HAP-1 (cell line): ENCODE data around the gene NLRP9.

Source experiments
- DNase-seq, 2 experiments: peaks; one replicate each; pipeline ENCODE4 v3.0.0-alpha.2; 2016 to 2020; ENCODE audit warnings: low spot score in 2 of 2
- H3K27me3 ChIP-seq: fragments of 250-450 bp; sonication (Bioruptor Pico); 2 replicates; pipeline ENCODE4 v1.5.1; 2020; ENCODE audit warnings: low read depth, mild to moderate bottlenecking, moderate library complexity
- H3K36me3 ChIP-seq: fragments of 250-450 bp; sonication (Bioruptor Pico); replicated peaks from 2 replicates; pipeline ENCODE4 v1.5.1; 2020; ENCODE audit warnings: mild to moderate bottlenecking
- H3K4me1 ChIP-seq: fragments of 250-450 bp; sonication (Bioruptor Pico); 2 replicates; pipeline ENCODE4 v1.5.1; 2020; ENCODE audit warnings: mild to moderate bottlenecking
- H3K4me3 ChIP-seq: fragments of 250-450 bp; sonication (Bioruptor Pico); 2 replicates; pipeline ENCODE4 v1.5.1; 2020; ENCODE audit warnings: mild to moderate bottlenecking, moderate library complexity
- H3K9me3 ChIP-seq: fragments of 250-450 bp; sonication (Bioruptor Pico); 2 replicates; pipeline ENCODE4 v1.5.1; 2020; ENCODE audit warnings: mild to moderate bottlenecking, moderate library complexity
- in situ Hi-C: fragments of 300-500 bp; cut with MboI; formaldehyde crosslinking; loops from 3 replicates; pipeline ENCODE4 v1.14.3; 2020; ENCODE audit warnings: low sequenced_read_pairs, inconsistent platforms, mixed read lengths

The NLRP9 gene

GRCh38 chr19:55698256-55698655 is 39.9 kb downstream of the NLRP9 start:
- no peaks in the 10 kb centered on the region for H3K9me3 ChIP-seq
- H3K36me3 ChIP-seq, result peaks cover 16% of the 10 kb centered on the region
- DNase-seq, result no peak
- no peaks in the 10 kb centered on the region for H3K27me3 ChIP-seq
- H3K4me3 ChIP-seq, result no peak overlapping the region
- no peaks in the 10 kb centered on the region for H3K4me1 ChIP-seq
- in situ Hi-C loops, result no loop called here

- Histone ChIP-seq H3K4me1 (no peaks in the 10 kb centered on the region), H3K4me3 (no peak overlapping the region), H3K27me3 (no peaks in the 10 kb centered on the region), H3K36me3 (peaks cover 21% of the 10 kb centered on the region), H3K9me3 (no peaks in the 10 kb centered on the region)
- in situ Hi-C loops, result no loop called here
- DNase-seq, result no peak
Measured at GRCh38 chr19:55697698-55698097, 40.5 kb downstream of the NLRP9 start.

DNA sequence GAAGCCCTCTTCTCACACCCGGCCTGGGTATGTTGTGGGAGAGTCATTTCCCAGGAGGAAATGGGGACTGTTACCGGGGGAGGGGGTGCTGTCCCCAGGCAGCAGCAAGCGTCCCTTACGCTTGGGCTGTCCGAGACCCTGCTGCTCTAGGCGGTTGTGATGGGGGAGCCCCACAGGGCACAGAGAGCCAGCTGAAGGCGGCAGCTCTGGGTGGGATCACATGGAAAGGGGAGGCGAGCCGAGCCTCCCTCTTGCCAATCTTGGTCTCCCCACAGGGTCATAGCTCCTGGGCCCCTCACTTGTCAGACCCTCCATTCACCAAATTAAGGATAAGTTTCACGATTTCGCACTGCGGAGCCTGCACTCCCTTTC is 41.1 kb downstream of the NLRP9 start:
- DNase-seq, result no peak
- no peaks in the 10 kb centered on the region for H3K9me3 ChIP-seq
- H3K4me3 ChIP-seq, result no peak overlapping the region
- peaks cover 21% of the 10 kb centered on the region for H3K36me3 ChIP-seq
- H3K4me1 ChIP-seq, result no peaks in the 10 kb centered on the region
- in situ Hi-C loops, result no loop called here
- no peaks in the 10 kb centered on the region for H3K27me3 ChIP-seq

GRCh38 chr19:55696301-55697068 is 41.7 kb downstream of the NLRP9 start:
- Histone ChIP-seq H3K4me3 (no peak overlapping the region), H3K36me3 (peaks cover 24% of the 10 kb centered on the region), H3K27me3 (no peaks in the 10 kb centered on the region), H3K9me3 (no peaks in the 10 kb centered on the region), H3K4me1 (no peaks in the 10 kb centered on the region)
- no peak for DNase-seq
- in situ Hi-C loops, result no loop called here

DNA sequence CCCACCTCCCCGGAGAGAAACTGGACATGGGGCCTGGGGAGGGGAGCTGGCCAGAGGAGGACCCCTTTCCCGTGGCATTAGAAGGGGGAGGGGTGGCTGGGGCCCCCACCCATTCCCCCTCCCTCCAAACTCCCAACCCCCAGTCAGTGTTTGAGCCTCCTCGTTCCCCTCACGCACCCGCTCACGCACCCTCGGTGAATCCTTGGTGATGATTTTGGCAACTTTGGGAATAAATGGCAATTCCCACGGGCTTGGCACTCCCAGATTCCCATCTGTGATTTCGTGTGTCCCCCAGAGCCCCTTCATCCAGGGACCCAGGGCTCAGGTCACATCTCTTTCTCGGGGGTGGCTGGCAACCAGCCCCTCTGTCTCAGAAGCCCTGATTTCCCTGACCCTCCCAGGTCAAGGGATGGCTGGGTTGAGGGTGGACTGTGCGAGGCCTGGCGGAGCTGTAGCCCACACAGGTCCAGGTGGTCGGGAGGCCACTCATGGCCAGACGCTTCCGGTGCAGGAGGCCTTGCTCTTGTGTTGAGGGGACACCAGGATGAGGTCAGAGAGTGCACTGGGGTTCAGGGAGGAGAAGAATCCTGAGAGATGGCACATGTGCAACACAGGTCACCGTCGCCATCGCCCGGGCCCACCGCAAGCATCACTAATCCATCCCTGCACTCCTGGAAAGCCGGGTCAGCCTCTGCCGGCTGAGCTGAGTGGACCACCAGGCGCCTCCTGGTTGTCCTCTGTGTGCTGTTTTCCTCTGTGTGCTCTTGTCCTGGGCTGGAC is 42.5 kb downstream of the NLRP9 start:
- no peak overlapping the region for H3K4me3 ChIP-seq
- H3K4me1 ChIP-seq, result no peaks in the 10 kb centered on the region
- no peak for DNase-seq
- H3K36me3 ChIP-seq, result peaks cover 24% of the 10 kb centered on the region
- H3K9me3 ChIP-seq, result no peaks in the 10 kb centered on the region
- no peaks in the 10 kb centered on the region for H3K27me3 ChIP-seq
- in situ Hi-C loops, result no loop called here

DNA sequence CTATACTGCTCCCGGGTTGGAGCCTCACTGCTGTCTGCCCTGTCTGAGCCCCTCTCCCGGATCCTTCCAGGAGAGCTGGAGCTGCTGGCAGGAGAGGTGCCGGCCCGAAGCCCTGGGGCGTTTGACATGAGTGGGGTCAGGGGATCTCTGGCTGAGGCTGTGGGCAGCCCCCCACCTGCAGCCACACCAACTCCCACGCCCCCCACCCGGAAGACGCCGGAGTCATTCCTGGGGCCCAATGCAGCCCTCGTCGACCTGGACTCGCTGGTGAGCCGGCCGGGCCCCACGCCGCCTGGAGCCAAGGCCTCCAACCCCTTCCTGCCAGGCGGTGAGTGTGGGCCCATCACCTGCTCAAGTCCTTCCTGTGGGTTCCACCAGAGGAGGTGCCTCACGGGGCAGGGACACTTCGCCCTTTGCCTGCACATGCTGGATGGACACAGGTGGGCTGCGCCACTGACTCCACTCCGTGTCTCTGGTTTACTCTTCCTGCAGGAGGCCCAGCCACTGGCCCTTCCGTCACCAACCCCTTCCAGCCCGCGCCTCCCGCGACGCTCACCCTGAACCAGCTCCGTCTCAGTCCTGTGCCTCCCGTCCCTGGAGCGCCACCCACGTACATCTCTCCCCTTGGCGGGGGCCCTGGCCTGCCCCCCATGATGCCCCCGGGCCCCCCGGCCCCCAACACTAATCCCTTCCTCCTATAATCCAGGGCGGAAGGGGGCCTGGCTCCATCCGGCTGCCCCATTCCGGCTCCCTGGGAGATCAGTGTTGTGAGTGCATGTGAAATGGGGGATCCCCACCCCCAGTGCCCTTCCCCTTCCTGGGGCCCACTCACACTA is 43.3 kb downstream of the NLRP9 start:
- Histone ChIP-seq H3K27me3 (no peaks in the 10 kb centered on the region), H3K4me3 (no peak overlapping the region), H3K36me3 (peaks cover 30% of the 10 kb centered on the region), H3K4me1 (no peaks in the 10 kb centered on the region), H3K9me3 (no peaks in the 10 kb centered on the region)
- in situ Hi-C loops, result no loop called here
- DNase-seq, result no peak

- Histone ChIP-seq H3K36me3 (peaks cover 34% of the 10 kb centered on the region), H3K27me3 (no peaks in the 10 kb centered on the region), H3K4me1 (no peaks in the 10 kb centered on the region), H3K9me3 (no peaks in the 10 kb centered on the region), H3K4me3 (no peak overlapping the region)
- no peak for DNase-seq
- in situ Hi-C loops, result no loop called here
Measured at GRCh38 chr19:55694241-55694655, 44.0 kb downstream of the NLRP9 start.

DNA sequence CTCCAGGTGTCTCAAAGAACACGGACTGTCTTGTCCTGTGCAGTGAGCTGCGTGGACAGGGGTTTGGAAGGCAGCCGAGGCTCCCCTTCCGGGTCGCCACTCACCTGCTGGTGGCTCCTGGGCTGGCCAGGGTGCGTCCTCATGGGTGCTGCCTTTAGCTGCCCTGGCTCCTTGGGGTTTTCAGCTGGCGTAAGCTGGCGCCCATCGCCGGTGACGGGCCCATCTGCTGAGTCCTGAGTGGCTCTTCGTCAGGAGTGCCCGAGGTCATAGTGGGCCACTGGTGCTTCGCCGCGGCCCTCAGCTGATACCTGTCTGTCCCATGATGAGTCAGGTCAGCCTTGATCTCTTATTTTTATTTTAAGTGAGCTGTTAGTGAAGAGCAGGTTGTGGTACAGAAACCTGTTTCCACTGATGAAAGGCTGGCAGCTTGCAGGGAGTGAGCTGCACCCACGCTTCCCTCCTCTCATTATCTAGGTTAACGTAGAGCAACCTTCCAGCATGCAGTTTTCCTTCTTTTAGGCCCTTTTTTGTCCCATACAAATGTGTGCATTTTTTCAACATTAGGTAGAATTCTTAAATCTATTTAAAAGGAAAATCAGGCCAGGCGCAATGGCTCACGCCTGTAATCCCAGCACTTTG is 44.7 kb downstream of the NLRP9 start:
- in situ Hi-C loops, result no loop called here
- Histone ChIP-seq H3K9me3 (no peaks in the 10 kb centered on the region), H3K36me3 (peaks cover 34% of the 10 kb centered on the region), H3K4me3 (no peak overlapping the region), H3K4me1 (no peaks in the 10 kb centered on the region), H3K27me3 (no peaks in the 10 kb centered on the region)
- DNase-seq, result no peak

DNA sequence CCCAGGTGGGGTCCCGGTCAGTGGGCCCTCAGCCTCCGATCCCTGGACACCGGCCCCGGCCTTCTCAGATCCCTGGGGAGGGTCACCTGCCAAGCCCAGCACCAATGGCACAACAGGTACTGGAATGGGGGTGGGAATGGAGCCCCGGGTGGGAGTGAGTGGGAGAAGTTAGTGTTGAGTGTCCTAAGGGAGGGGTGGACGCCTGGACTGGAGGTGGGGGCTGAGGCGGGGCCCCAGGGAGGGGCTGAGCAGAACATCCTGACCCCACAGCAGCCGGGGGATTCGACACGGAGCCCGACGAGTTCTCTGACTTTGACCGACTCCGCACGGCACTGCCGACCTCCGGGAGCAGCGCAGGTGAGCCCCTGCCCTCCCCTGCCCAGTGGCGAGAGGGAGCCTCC is 45.5 kb downstream of the NLRP9 start:
- Histone ChIP-seq H3K4me1 (no peaks in the 10 kb centered on the region), H3K9me3 (no peaks in the 10 kb centered on the region), H3K4me3 (no peak overlapping the region), H3K27me3 (no peaks in the 10 kb centered on the region), H3K36me3 (peaks cover 34% of the 10 kb centered on the region)
- no peak for DNase-seq
- in situ Hi-C loops, result no loop called here

DNA sequence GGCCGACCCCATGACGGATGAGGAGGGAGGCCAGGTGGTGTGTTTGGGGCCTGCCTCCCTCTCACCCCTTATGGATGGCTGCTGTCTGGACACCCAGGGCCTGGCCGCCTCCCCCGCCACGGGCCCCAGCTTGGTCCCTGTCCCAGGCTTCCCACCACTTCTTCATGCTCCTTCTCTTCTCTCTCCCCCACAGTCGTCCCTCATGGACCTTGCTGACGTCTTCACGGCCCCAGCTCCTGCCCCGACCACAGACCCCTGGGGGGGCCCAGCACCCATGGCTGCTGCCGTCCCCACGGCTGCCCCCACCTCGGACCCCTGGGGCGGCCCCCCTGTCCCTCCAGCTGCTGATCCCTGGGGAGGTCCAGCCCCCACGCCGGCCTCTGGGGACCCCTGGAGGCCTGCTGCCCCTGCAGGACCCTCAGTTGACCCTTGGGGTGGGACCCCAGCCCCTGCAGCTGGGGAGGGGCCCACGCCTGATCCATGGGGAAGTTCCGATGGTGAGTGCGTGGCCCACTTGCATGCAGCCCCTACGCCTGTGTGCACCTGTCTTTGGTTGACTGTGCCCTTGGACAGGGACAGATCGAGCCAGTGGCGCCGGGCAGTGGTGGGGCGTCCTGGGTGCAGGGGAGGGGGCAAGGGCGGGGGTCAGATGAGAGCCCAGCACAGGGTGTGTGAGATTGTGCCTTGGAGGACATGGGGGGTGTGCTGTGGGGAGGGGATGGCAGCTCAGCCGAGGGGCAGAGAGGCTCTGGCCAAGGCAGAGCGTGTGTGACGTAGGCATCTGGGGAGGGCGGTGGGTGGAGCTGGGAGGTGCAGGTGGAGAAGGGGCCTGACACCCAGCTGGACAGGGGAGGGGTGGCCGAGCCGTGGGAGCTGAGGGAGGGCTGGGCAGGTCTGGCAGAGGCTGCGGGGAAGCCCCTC is 46.4 kb downstream of the NLRP9 start:
- no peaks in the 10 kb centered on the region for H3K4me1 ChIP-seq
- DNase-seq, result no peak
- H3K36me3 ChIP-seq, result peaks cover 34% of the 10 kb centered on the region
- H3K4me3 ChIP-seq, result no peak overlapping the region
- no peaks in the 10 kb centered on the region for H3K27me3 ChIP-seq
- H3K9me3 ChIP-seq, result no peaks in the 10 kb centered on the region
- in situ Hi-C loops, result no loop called here

DNA sequence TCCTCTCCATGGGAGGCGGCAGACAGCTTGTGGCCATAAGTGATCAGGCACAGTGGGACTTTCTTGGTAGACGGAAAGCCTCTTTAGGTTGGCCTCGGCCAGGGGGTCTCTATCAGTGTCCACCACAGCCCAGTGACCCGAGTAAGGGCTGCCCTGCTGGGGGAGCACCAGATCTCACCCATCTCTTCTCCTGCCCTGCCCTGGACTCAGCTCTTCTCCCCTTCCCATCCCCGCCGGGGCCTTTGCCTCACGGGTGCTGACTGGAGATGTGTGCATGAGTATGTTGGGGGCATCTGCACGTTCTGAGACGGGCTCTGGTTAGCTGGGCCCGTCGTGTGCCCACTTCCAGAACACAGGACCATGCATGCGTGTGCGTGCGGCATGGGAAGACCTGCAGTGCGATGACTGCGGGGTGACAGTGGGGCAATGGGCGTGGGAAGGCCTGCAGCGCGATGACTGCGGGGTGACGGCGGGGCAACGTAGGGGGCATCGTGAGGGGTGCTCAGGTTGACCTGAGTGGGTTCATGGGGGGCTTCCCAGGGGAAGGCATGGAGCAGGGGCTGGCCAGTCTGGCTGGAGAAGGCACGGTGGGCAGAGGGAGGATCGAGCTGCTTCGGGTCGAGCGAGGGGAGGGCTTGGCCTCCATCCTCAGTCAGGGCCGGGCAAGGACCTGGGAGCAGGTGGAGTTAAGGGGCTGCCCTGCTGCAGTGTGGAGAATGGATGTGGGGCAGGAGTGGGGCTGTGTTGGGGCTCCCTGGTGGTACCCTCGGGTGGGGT is 47.2 kb downstream of the NLRP9 start:
- H3K27me3 ChIP-seq, result no peaks in the 10 kb centered on the region
- no peaks in the 10 kb centered on the region for H3K4me1 ChIP-seq
- H3K4me3 ChIP-seq, result no peak overlapping the region
- H3K9me3 ChIP-seq, result no peaks in the 10 kb centered on the region
- H3K36me3 ChIP-seq, result peaks cover 27% of the 10 kb centered on the region
- in situ Hi-C loops, result no loop called here
- DNase-seq, result no peak

- H3K27me3 ChIP-seq, result no peaks in the 10 kb centered on the region
- no peak for DNase-seq
- peaks cover 32% of the 10 kb centered on the region for H3K36me3 ChIP-seq
- H3K9me3 ChIP-seq, result no peaks in the 10 kb centered on the region
- no peaks in the 10 kb centered on the region for H3K4me1 ChIP-seq
- in situ Hi-C loops, result no loop called here
- no peak overlapping the region for H3K4me3 ChIP-seq
Measured at GRCh38 chr19:55690109-55690768, 48.0 kb downstream of the NLRP9 start.
